IMR-90 (cell line): Measurements from ENCODE around the gene OVOL1. TPM values are rescaled to one million over a fixed set of nuclear protein-coding genes. Genes with fewer than 3 reads are reported as not detected.
"Not testable (repeated sequence)": the region's sequence is repeated elsewhere in the genome, so short reads cannot be mapped to it uniquely, and the experiment has no call there.

Experiments used
- ATAC-seq: fragments of 200-7000 bp; cut with Tn5 transposase; 2 replicates; pipeline ENCODE4 v1.9.1; 2020; ENCODE audit warnings: low read depth, mild to moderate bottlenecking, moderate library complexity
- BruUV-seq: library from RNA; stranded (reverse); fragments of 400-500 nt; replicated peaks from 2 replicates; lab custom pipeline; 2021; lab: Mats Ljungman, UMichigan
- CTCF ChIA-PET: fragments of 300-600 bp; formaldehyde crosslinking; extraction: SDS; loops from one replicate; lab custom pipeline; 2021; ENCODE audit warnings: antibody characterized with exemption; lab: Yijun Ruan, JAX
- POLR2A ChIA-PET: fragments of 300-600 bp; sonication (Branson Sonifier 250); formaldehyde crosslinking; loops from one replicate; lab custom pipeline; 2022; ENCODE audit warnings: antibody characterized with exemption; ENCODE audit not compliant: unreplicated experiment; lab: Charles Lee
- DNase-seq: peaks from one replicate; pipeline ENCODE4 v3.0.0; 2013
- H2AFZ ChIP-seq: replicated peaks from 2 replicates; pipeline ENCODE3; 2013; ENCODE audit warnings: low read length, mild to moderate bottlenecking; ENCODE audit not compliant: poor library complexity
- H2AK5ac ChIP-seq: 2 replicates; pipeline ENCODE4 v1.6.1; 2013; ENCODE audit warnings: low read depth, low read length, inconsistent platforms
- H2AK9ac ChIP-seq: replicated peaks from 2 replicates; pipeline ENCODE3; 2013; ENCODE audit warnings: mild to moderate bottlenecking, low read depth, low read length, moderate library complexity; ENCODE audit not compliant: poor library complexity
- H2BK120ac ChIP-seq: 2 replicates; pipeline ENCODE4 v1.6.1; 2013; ENCODE audit warnings: low read depth, low read length, inconsistent platforms
- H2BK15ac ChIP-seq: 3 replicates; pipeline ENCODE4 v1.6.1; 2013; ENCODE audit warnings: low read depth, low read length, inconsistent platforms
- H2BK20ac ChIP-seq: 2 replicates; pipeline ENCODE4 v1.6.1; 2013; ENCODE audit warnings: low read depth, mild to moderate bottlenecking, inconsistent platforms, low read length, moderate library complexity
- H2BK5ac ChIP-seq: 2 replicates; pipeline ENCODE4 v1.6.1; 2013; ENCODE audit warnings: mild to moderate bottlenecking, low read depth, low read length, inconsistent platforms; ENCODE audit not compliant: poor library complexity, severe bottlenecking
- H3K14ac ChIP-seq: replicated peaks from 2 replicates; pipeline ENCODE4 v1.6.1; 2013; ENCODE audit warnings: low read depth, low read length, inconsistent platforms
- H3K18ac ChIP-seq: 2 replicates; pipeline ENCODE4 v1.6.1; 2013; ENCODE audit warnings: low read depth, low read length, control low read depth
- H3K23ac ChIP-seq: 2 replicates; pipeline ENCODE4 v1.6.1; 2013; ENCODE audit warnings: low read depth, low read length, inconsistent platforms
- H3K27ac ChIP-seq: 2 replicates; pipeline ENCODE4 v1.5.1; 2013; ENCODE audit warnings: mild to moderate bottlenecking, control low read depth, low read length; ENCODE audit not compliant: insufficient read depth
- H3K27me3 ChIP-seq: 2 replicates; pipeline ENCODE4 v1.6.1; 2013; ENCODE audit warnings: low read length; ENCODE audit not compliant: control insufficient read depth, insufficient read depth
- H3K36me3 ChIP-seq: 2 replicates; pipeline ENCODE4 v1.6.1; 2013; ENCODE audit warnings: low read length, mixed read lengths; ENCODE audit not compliant: control insufficient read depth, insufficient read depth
- H3K4ac ChIP-seq: 2 replicates; pipeline ENCODE4 v1.6.1; 2013; ENCODE audit warnings: low read depth, low read length, inconsistent platforms
- H3K4me1 ChIP-seq: 2 replicates; pipeline ENCODE4 v1.6.1; 2013; ENCODE audit warnings: low read length, mixed read lengths; ENCODE audit not compliant: control insufficient read depth, insufficient read depth
- H3K4me2 ChIP-seq: 2 replicates; pipeline ENCODE4 v1.6.1; 2013; ENCODE audit warnings: low read depth, mild to moderate bottlenecking, control low read depth, low read length, moderate library complexity
- H3K4me3 ChIP-seq: 2 replicates; pipeline ENCODE4 v1.5.1; 2013; ENCODE audit warnings: low read depth, mild to moderate bottlenecking, control low read depth, low read length, moderate library complexity; ENCODE audit not compliant: insufficient read depth
- H3K56ac ChIP-seq: 2 replicates; pipeline ENCODE4 v1.6.1; 2013; ENCODE audit warnings: low read length, inconsistent platforms; ENCODE audit not compliant: insufficient read depth; ENCODE audit errors: extremely low read depth
- H3K79me1 ChIP-seq, 2 experiments: 2 replicates each; pipeline ENCODE4 v1.6.1; 2013; ENCODE audit warnings: low read length in 2 of 2, inconsistent platforms in 1 of 2, low read depth in 1 of 2
- H3K9ac ChIP-seq: 2 replicates; pipeline ENCODE4 v1.6.1; 2013; ENCODE audit warnings: low read depth, low read length, control low read depth
- H3K9me1 ChIP-seq: 2 replicates; pipeline ENCODE4 v1.6.1; 2013; ENCODE audit warnings: low read length, inconsistent platforms; ENCODE audit not compliant: insufficient read depth
- H3K9me3 ChIP-seq: 2 replicates; pipeline ENCODE4 v1.6.1; 2013; ENCODE audit warnings: low read length; ENCODE audit not compliant: control insufficient read depth, insufficient read depth
- H4K20me1 ChIP-seq: 2 replicates; pipeline ENCODE4 v1.6.1; 2013; ENCODE audit warnings: low read length, inconsistent platforms; ENCODE audit not compliant: insufficient read depth
- H4K5ac ChIP-seq: 2 replicates; pipeline ENCODE4 v1.6.1; 2013; ENCODE audit warnings: mild to moderate bottlenecking, low read depth, low read length, control low read depth
- H4K8ac ChIP-seq, 2 experiments: 2 replicates each; pipeline ENCODE4 v1.6.1; 2013; ENCODE audit warnings: low read depth in 2 of 2, low read length in 2 of 2, control low read depth in 1 of 2, inconsistent platforms in 1 of 2
- H4K91ac ChIP-seq: 2 replicates; pipeline ENCODE4 v1.6.1; 2013; ENCODE audit warnings: low read depth, low read length, inconsistent platforms; ENCODE audit not compliant: insufficient read depth
- WGBS, 2 experiments: methylation state at CpG; one replicate each; pipeline versions ENCODE4 v1.1.5 to v1.1.7; 2013; ENCODE audit warnings: missing lambda C conversion rate in 2 of 2; ENCODE audit not compliant: insufficient read length in 1 of 2; ENCODE audit errors: extremely low coverage in 2 of 2; 5-methylcytosine and 5-hydroxymethylcytosine counted together
- dilution Hi-C: fragments of 300-500 bp; cut with HindIII; formaldehyde crosslinking; loops from one replicate; pipeline ENCODE4 v1.14.3; 2018; ENCODE audit warnings: low sequenced_read_pairs; ENCODE audit not compliant: unreplicated experiment
- in situ Hi-C: fragments of 300-500 bp; cut with MboI; formaldehyde crosslinking; loops from 3 replicates; pipeline ENCODE4 v1.14.3; 2019; ENCODE audit warnings: low sequenced_read_pairs, inconsistent platforms, mixed read lengths
- intact Hi-C: fragments of 100-400 bp; cut with micrococcal nuclease; formaldehyde crosslinking; loops from 2 replicates; pipeline ENCODE4 v1.10.0; 2022
- polyA plus RNA-seq, 3 experiments: library from polyadenylated mRNA; depleted of rRNA; stranded (reverse); fragments of >200 nt; gene quantifications; 2 replicates each; pipeline ENCODE4 v1.2.3, GENCODE V29; 2012; ENCODE audit warnings: low replicate concordance in 1 of 3
- total RNA-seq: library from RNA; depleted of rRNA; stranded (reverse); fragments of >200 nt; gene quantifications from 2 replicates; pipeline ENCODE4 v1.2.3, GENCODE V29; 2012

OVOL1 gene
- total and polyA plus RNA-seq, 2 of the 4 experiments (the other 2 are of a cell fraction): not detected

DNA sequence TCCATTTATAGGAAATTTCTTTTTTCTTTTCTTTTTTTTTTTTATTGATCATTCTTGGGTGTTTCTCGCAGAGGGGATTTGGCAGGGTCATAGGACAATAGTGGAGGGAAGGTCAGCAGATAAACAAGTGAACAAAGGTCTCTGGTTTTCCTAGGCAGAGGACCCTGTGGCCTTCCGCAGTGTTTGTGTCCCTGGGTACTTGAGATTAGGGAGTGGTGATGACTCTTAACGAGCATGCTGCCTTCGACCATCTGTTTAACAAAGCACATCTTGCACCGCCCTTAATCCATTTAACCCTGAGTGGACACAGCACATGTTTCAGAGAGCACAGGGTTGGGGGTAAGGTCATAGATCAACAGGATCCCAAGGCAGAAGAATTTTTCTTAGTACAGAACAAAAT is 24.7 kb upstream of the OVOL1 start:
- H2AK9ac ChIP-seq, H3K36me3 ChIP-seq, dilution Hi-C loops, ATAC-seq, H3K23ac ChIP-seq, H3K4me3 ChIP-seq, H2AFZ ChIP-seq, H3K27ac ChIP-seq, H3K79me1 ChIP-seq, H3K4ac ChIP-seq, H3K14ac ChIP-seq, H4K91ac ChIP-seq, H4K8ac ChIP-seq, H3K9ac ChIP-seq, POLR2A ChIA-PET, H2BK120ac ChIP-seq, in situ Hi-C loops, H2AK5ac ChIP-seq, H3K18ac ChIP-seq, DNase-seq, H3K4me2 ChIP-seq, H3K27me3 ChIP-seq, H3K56ac ChIP-seq, H2BK5ac ChIP-seq, BruUV-seq, H4K20me1 ChIP-seq, H3K4me1 ChIP-seq, H3K9me1 ChIP-seq, H4K5ac ChIP-seq, CTCF ChIA-PET, H2BK20ac ChIP-seq, H3K9me3 ChIP-seq, H2BK15ac ChIP-seq: not testable (repeated sequence)
- WGBS, 2 experiments: no CpG with 5 or more reads among the region's 5 CpGs
- intact Hi-C loops: loop anchor here (10.0 kb wide), 1 partner anchor 67 kb away; no protein-coding TSS in a partner anchor

DNA sequence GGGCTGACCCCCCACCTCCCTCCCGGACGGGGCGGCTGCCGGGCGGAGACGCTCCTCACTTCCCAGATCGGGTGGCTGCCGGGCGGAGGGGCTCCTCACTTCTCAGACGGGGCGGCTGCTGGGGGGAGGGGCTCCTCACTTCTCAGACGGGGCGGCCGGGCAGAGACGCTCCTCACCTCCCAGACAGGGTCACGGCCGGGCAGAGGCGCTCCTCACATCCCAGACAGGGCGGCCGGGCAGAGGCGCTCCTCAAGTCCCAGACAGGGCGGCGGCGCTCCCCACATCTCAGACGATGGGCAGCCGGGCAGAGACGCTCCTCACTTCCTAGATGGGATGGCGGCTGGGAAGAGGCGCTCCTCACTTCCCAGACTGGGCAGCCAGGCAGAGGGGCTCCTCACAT is 24.0 kb upstream of the OVOL1 start:
- dilution Hi-C loops, H3K4ac ChIP-seq: not testable (repeated sequence)

More for the DNA sequence above, 24.0 kb upstream of the OVOL1 start:
- H2BK120ac ChIP-seq, H4K20me1 ChIP-seq, H3K9me1 ChIP-seq, ATAC-seq, H3K4me3 ChIP-seq, H3K4me1 ChIP-seq, H3K4me2 ChIP-seq, H3K9me3 ChIP-seq, H3K18ac ChIP-seq, H3K23ac ChIP-seq, H3K27ac ChIP-seq, H3K79me1 ChIP-seq, H2BK5ac ChIP-seq, H2BK20ac ChIP-seq, H3K36me3 ChIP-seq, DNase-seq, H3K56ac ChIP-seq, H2AK5ac ChIP-seq, H4K5ac ChIP-seq, H3K27me3 ChIP-seq, BruUV-seq, H4K91ac ChIP-seq, CTCF ChIA-PET, H2AK9ac ChIP-seq, H3K9ac ChIP-seq, POLR2A ChIA-PET, in situ Hi-C loops, H3K14ac ChIP-seq, H2AFZ ChIP-seq, H4K8ac ChIP-seq, H2BK15ac ChIP-seq: not testable (repeated sequence)
- no CpG with 5 or more reads among the region's 29 CpGs for WGBS, 2 experiments
- intact Hi-C loops: loop anchor here (10.0 kb wide), 1 partner anchor 68 kb away; no protein-coding TSS in a partner anchor
